ENCODE results near the gene JMJD1C.
"Not testable (repeated sequence)": the region's sequence is repeated elsewhere in the genome, so short reads cannot be mapped to it uniquely, and the experiment has no call there.

JMJD1C gene

GRCh38 chr10:63383141-63383540 lies 82.6 kb downstream of the JMJD1C start:
- no peak overlapping the region for H3K18ac ChIP-seq (ENCODE audit: low read depth in 1 of 2, low read length in 2 of 2)
- no peak overlapping the region for H2BK12ac ChIP-seq (ENCODE audit: low read length in 2 of 2)
- DNase-seq: no peak
- WGBS: 100% methylated on average over 1 of the region's 1 CpG
- no peak overlapping the region for H3K4me2 ChIP-seq (ENCODE audit: low read length, poor library complexity, severe bottlenecking)
- H2AFZ ChIP-seq (ENCODE audit: low read depth, low read length): no peak overlapping the region
- no peak overlapping the region for H3K9ac ChIP-seq (ENCODE audit: low read length)
- peaks cover 2% of the 10 kb centered on the region for H3K4me1 ChIP-seq (ENCODE audit: control insufficient read depth, insufficient read depth, low read depth, low read length)
- no peaks in the 10 kb centered on the region for H3K27me3 ChIP-seq (ENCODE audit: control insufficient read depth in 1 of 2, insufficient read depth in 1 of 2, low read length in 2 of 2)
- no peak overlapping the region for H4K91ac ChIP-seq (ENCODE audit: low read length)
- no peak overlapping the region for H2AK5ac ChIP-seq (ENCODE audit: low read length, severe bottlenecking)
- H3K4me3 ChIP-seq (ENCODE audit: insufficient read depth in 1 of 2, low read depth in 1 of 2, low read length in 2 of 2): no peak overlapping the region
- H2BK120ac ChIP-seq (ENCODE audit: low read depth, low read length): no peak overlapping the region
- H3K27ac ChIP-seq (ENCODE audit: low read length, poor library complexity, severe bottlenecking): no peak overlapping the region
- peaks cover 2 to 10% of the 10 kb centered on the region in 2 experiments for H3K36me3 ChIP-seq (ENCODE audit: control insufficient read depth in 1 of 2, insufficient read depth in 2 of 2, low read depth in 1 of 2, low read length in 2 of 2)
- no peak overlapping the region for H4K8ac ChIP-seq (ENCODE audit: low read length)
- peaks cover 7% of the 10 kb centered on the region for H3K79me1 ChIP-seq (replicated peaks; ENCODE audit: low read length, poor library complexity, severe bottlenecking)
- no peak overlapping the region for H3K4ac ChIP-seq (ENCODE audit: low read depth in 1 of 2, low read length in 2 of 2)
- H3K9me3 ChIP-seq (ENCODE audit: control insufficient read depth, low read length): no peaks in the 10 kb centered on the region
- no peak overlapping the region for H2BK5ac ChIP-seq (ENCODE audit: low read depth, low read length, poor library complexity, severe bottlenecking)
- H3K14ac ChIP-seq (ENCODE audit: low read length in 2 of 2): peak overlapping the region in 1 of 2 experiments; percentile 65
- H3K23ac ChIP-seq (ENCODE audit: low read length in 2 of 2): no peak overlapping the region
- no peak overlapping the region for H2BK15ac ChIP-seq (ENCODE audit: low read depth, poor library complexity, severe bottlenecking)

- Histone ChIP-seq H3K23ac (ENCODE audit: low read length in 2 of 2) (no peak overlapping the region), H3K9ac (ENCODE audit: low read length) (no peak overlapping the region), H2BK12ac (ENCODE audit: low read length in 2 of 2) (no peak overlapping the region), H2BK15ac (ENCODE audit: low read depth, poor library complexity, severe bottlenecking) (no peak overlapping the region), H4K91ac (ENCODE audit: low read length) (no peak overlapping the region), H3K4ac (ENCODE audit: low read depth in 1 of 2, low read length in 2 of 2) (no peak overlapping the region), H2AFZ (ENCODE audit: low read depth, low read length) (no peak overlapping the region), H3K27ac (ENCODE audit: low read length, poor library complexity, severe bottlenecking) (no peak overlapping the region), H3K4me3 (ENCODE audit: insufficient read depth in 1 of 2, low read depth in 1 of 2, low read length in 2 of 2) (no peak overlapping the region), H3K36me3 (ENCODE audit: control insufficient read depth in 1 of 2, insufficient read depth in 2 of 2, low read depth in 1 of 2, low read length in 2 of 2) (peaks cover 2 to 10% of the 10 kb centered on the region in 2 experiments), H3K9me3 (ENCODE audit: control insufficient read depth, low read length) (no peaks in the 10 kb centered on the region), H3K79me1 (replicated peaks; ENCODE audit: low read length, poor library complexity, severe bottlenecking) (peaks cover 7% of the 10 kb centered on the region), H4K8ac (ENCODE audit: low read length) (no peak overlapping the region), H2BK5ac (ENCODE audit: low read depth, low read length, poor library complexity, severe bottlenecking) (no peak overlapping the region), H3K4me2 (ENCODE audit: low read length, poor library complexity, severe bottlenecking) (no peak overlapping the region), H2BK120ac (ENCODE audit: low read depth, low read length) (no peak overlapping the region), H3K27me3 (ENCODE audit: control insufficient read depth in 1 of 2, insufficient read depth in 1 of 2, low read length in 2 of 2) (no peaks in the 10 kb centered on the region), H3K18ac (ENCODE audit: low read depth in 1 of 2, low read length in 2 of 2) (no peak overlapping the region), H3K14ac (ENCODE audit: low read length in 2 of 2) (no peak overlapping the region), H2AK5ac (ENCODE audit: low read length, severe bottlenecking) (no peak overlapping the region), H3K4me1 (ENCODE audit: control insufficient read depth, insufficient read depth, low read depth, low read length) (peaks cover 2% of the 10 kb centered on the region)
- no peak for DNase-seq
- WGBS: 93% methylated on average over 2 of the region's 4 CpGs
Observed at GRCh38 chr10:63382066-63382465, 83.7 kb downstream of the JMJD1C start.

GRCh38 chr10:63377305-63377661 lies 88.5 kb downstream of the JMJD1C start:
- H4K91ac ChIP-seq (ENCODE audit: low read length); H2AK5ac ChIP-seq (ENCODE audit: low read length, severe bottlenecking); H2BK5ac ChIP-seq (ENCODE audit: low read depth, low read length, poor library complexity, severe bottlenecking); H2BK12ac ChIP-seq (ENCODE audit: low read length in 2 of 2); H3K4ac ChIP-seq (ENCODE audit: low read depth in 1 of 2, low read length in 2 of 2); H2BK120ac ChIP-seq (ENCODE audit: low read depth, low read length); H3K27me3 ChIP-seq (ENCODE audit: control insufficient read depth in 1 of 2, insufficient read depth in 1 of 2, low read length in 2 of 2); DNase-seq; H3K79me1 ChIP-seq (replicated peaks; ENCODE audit: low read length, poor library complexity, severe bottlenecking); H3K4me2 ChIP-seq (ENCODE audit: low read length, poor library complexity, severe bottlenecking); H3K4me1 ChIP-seq (ENCODE audit: control insufficient read depth, insufficient read depth, low read depth, low read length); H2BK15ac ChIP-seq (ENCODE audit: low read depth, poor library complexity, severe bottlenecking); H4K8ac ChIP-seq (ENCODE audit: low read length); H3K27ac ChIP-seq (ENCODE audit: low read length, poor library complexity, severe bottlenecking); H3K14ac ChIP-seq (ENCODE audit: low read length in 2 of 2); H3K18ac ChIP-seq (ENCODE audit: low read depth in 1 of 2, low read length in 2 of 2); H3K23ac ChIP-seq (ENCODE audit: low read length in 2 of 2); H2AFZ ChIP-seq (ENCODE audit: low read depth, low read length); H3K9me3 ChIP-seq (ENCODE audit: control insufficient read depth, low read length); H3K36me3 ChIP-seq (ENCODE audit: control insufficient read depth in 1 of 2, insufficient read depth in 2 of 2, low read depth in 1 of 2, low read length in 2 of 2): not testable (repeated sequence)
- 95% methylated on average over 4 of the region's 6 CpGs for WGBS
- peak overlapping the region in 1 of 2 experiments; percentile 68 for H3K4me3 ChIP-seq (ENCODE audit: insufficient read depth in 1 of 2, low read depth in 1 of 2, low read length in 2 of 2)
- peak overlapping the region; percentile 87 for H3K9ac ChIP-seq (ENCODE audit: low read length)

GRCh38 chr10:63376560-63377304 lies 89.0 kb downstream of the JMJD1C start:
- Histone ChIP-seq H3K4ac (ENCODE audit: low read depth in 1 of 2, low read length in 2 of 2) (no peak overlapping the region), H3K18ac (ENCODE audit: low read depth in 1 of 2, low read length in 2 of 2) (no peak overlapping the region), H3K9ac (ENCODE audit: low read length) (peak overlapping the region; percentile 87), H2AK5ac (ENCODE audit: low read length, severe bottlenecking) (no peak overlapping the region), H3K36me3 (ENCODE audit: control insufficient read depth in 1 of 2, insufficient read depth in 2 of 2, low read depth in 1 of 2, low read length in 2 of 2) (peaks cover 2 to 10% of the 10 kb centered on the region in 2 experiments), H3K79me1 (replicated peaks; ENCODE audit: low read length, poor library complexity, severe bottlenecking) (peaks cover 6% of the 10 kb centered on the region), H3K14ac (ENCODE audit: low read length in 2 of 2) (no peak overlapping the region), H3K9me3 (ENCODE audit: control insufficient read depth, low read length) (no peaks in the 10 kb centered on the region), H3K23ac (ENCODE audit: low read length in 2 of 2) (no peak overlapping the region), H3K4me2 (ENCODE audit: low read length, poor library complexity, severe bottlenecking) (no peak overlapping the region), H3K4me3 (ENCODE audit: insufficient read depth in 1 of 2, low read depth in 1 of 2, low read length in 2 of 2) (peak overlapping the region in 1 of 2 experiments; percentile 68), H2AFZ (ENCODE audit: low read depth, low read length) (no peak overlapping the region), H3K27me3 (ENCODE audit: control insufficient read depth in 1 of 2, insufficient read depth in 1 of 2, low read length in 2 of 2) (no peaks in the 10 kb centered on the region), H2BK12ac (ENCODE audit: low read length in 2 of 2) (no peak overlapping the region), H2BK15ac (ENCODE audit: low read depth, poor library complexity, severe bottlenecking) (no peak overlapping the region), H3K4me1 (ENCODE audit: control insufficient read depth, insufficient read depth, low read depth, low read length) (no peaks in the 10 kb centered on the region), H2BK120ac (ENCODE audit: low read depth, low read length) (no peak overlapping the region), H3K27ac (ENCODE audit: low read length, poor library complexity, severe bottlenecking) (no peak overlapping the region), H4K91ac (ENCODE audit: low read length) (no peak overlapping the region), H4K8ac (ENCODE audit: low read length) (no peak overlapping the region), H2BK5ac (ENCODE audit: low read depth, low read length, poor library complexity, severe bottlenecking) (no peak overlapping the region)
- peak; percentile 72 for DNase-seq
- 80% methylated on average over 3 of the region's 4 CpGs for WGBS
